Stimulated activated CD4-positive, alpha-beta T cell treated with anti-CD3 and anti-CD28 coated beads, Interleukin-12 subunit alpha, Interleukin-12 subunit beta, amount 100 ng/mL, for 24 hours (primary cell): ENCODE measurements around the gene NXNL2.

Source experiments
- DNase-seq, 2 experiments: peaks; one replicate each; pipeline ENCODE4 v3.0.0-alpha.2; 2020; ENCODE audit warnings: low read depth in 2 of 2

NXNL2 gene

GRCh38 chr9:88531920-88532698, 2.9 kb upstream of the NXNL2 start:
- DNase-seq: no peak

DNA sequence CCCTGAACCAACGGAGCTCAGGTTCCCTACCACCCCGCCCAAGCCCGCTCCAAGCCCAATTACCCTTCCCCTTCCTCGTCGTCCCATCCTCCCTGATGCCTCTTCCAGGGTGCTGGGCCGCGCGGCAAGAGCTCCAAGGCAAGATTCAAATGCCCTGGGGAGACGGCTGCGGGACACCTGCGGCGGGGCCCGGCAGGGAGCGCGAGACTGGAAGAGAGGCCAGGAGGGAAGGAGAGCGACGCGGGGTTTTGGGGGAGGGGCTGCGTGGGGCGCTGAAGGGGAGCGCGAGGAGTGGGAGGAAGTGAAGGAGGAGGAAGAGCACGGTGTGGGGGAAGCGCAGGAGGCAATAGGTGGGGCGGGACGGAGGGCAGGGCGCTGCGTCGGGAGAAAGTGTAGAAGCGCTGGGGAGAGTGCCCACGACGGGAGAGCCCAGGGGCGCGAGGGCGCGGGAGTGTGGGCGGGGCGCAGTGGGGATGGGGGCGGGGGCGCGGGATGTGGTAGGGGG, 975 bp upstream of the NXNL2 start:
- DNase-seq: no peak

DNA sequence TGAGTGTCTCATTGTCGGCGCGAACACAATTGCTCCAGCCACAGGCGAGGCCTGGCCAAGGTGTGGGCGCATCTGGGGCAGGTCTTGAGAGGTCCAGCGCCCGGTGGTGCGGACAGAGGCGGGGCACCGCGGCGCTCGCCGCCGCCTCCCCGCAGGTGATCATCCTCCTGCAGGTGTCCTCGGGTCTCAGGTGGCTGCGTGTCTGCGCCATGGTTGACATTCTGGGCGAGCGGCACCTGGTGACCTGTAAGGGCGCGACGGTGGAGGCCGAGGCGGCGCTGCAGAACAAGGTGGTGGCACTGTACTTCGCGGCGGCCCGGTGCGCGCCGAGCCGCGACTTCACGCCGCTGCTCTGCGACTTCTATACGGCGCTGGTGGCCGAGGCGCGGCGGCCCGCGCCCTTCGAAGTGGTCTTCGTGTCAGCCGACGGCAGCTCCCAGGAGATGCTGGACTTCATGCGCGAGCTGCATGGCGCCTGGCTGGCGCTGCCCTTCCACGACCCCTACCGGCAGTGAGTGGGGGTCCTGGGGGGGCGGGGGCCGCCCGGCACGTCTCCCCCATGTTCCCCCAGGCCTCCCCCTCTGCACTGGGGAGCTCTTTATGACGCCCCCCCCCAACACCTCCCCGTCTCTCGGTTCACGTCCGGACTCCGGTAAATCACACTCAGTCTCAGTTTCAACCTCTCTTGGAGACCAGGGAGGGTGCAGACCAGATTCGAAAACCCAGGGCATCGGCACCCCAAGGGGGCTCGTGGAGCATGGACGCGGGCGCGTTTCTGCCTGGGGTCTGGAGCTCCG, 446 bp downstream of the NXNL2 start:
- no peak for DNase-seq

- no peak for DNase-seq
Measured at GRCh38 chr9:88536023-88536324, 996 bp downstream of the NXNL2 start.

- no peak for DNase-seq
Measured at GRCh38 chr9:88536951-88537760, 2.2 kb downstream of the NXNL2 start.

DNA sequence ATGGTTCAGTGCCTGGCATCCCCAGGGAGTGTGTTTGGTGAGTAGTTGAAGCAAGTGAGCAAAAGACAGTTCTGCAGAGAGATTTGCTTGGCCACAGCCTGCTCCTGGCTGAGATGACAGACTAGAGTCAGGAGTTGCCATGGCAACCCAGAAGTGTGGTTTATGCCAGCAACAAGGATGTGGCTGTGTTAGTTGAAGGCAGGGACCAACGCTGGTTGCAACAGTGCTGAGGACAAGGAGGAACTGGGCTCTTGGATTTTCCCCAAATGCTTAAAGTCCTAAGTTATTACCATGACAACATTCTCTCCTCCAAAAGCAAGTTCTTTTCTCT, 2.7 kb downstream of the NXNL2 start:
- no peak for DNase-seq

GRCh38 chr9:88538311-88539085, 3.5 kb downstream of the NXNL2 start:
- no peak for DNase-seq

DNA sequence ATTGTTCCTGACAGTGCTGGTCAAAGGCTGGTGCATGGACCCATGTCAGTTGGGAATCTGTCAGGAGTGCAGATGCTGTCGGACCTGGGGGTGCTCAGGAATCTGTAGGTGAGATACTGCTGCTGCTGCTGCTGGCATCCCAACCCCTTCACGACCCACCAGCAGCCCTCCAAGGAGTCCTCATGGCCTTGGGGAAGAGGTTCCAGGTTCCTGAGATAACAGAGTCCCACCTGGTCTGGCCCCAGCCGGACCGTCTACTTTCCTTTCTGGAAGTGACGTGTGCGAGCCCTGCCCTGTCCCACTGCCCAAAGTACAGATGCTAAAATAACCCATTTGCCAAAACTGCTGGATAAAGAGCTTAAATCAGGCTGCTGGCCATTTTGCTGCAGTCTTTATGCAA, 4.3 kb downstream of the NXNL2 start:
- DNase-seq: no peak

- DNase-seq: no peak
Measured at GRCh38 chr9:88540251-88540763, 5.3 kb downstream of the NXNL2 start.

- DNase-seq: no peak
Measured at GRCh38 chr9:88544245-88544644, 9.3 kb downstream of the NXNL2 start.

- DNase-seq: no peak
Measured at GRCh38 chr9:88551546-88552137, 16.7 kb downstream of the NXNL2 start.

GRCh38 chr9:88553350-88553749, 18.4 kb downstream of the NXNL2 start:
- no peak for DNase-seq

DNA sequence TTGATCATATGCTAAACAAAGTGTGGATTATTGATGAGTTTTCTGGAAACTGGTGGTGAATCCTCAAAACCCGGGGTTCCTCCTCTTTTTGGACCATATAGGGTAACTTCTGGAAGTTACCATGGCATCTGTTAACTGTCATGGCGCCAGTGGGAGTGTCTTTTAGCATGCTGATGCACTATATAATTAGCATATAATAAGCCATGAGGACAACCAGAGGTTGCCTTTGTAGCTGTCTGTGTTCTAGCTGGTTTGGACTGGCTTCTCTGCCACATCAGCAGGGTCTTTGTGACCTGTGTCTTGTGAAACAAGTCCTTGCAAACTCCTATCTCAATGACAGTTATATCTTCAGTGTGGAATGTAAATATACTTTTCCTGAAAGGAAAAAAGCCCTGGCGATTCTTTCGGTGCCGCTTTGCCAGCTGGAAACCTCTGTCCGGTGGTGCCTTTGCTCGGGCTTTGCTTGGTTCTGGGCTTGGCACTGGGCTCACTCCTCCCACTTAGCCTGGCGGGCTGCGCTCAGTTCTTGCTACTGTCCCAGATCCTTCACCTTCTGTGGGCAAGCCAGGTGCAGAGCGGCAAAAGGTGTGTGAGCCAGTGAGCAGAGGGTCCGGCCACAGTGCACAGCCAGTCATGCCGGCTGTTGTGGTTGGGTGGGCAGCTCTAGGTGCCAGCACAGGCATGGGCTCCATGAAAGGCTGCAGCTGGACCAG, 20.4 kb downstream of the NXNL2 start:
- no peak for DNase-seq

GRCh38 chr9:88559661-88560060, 24.7 kb downstream of the NXNL2 start:
- DNase-seq: no peak

- no peak for DNase-seq
Measured at GRCh38 chr9:88567870-88568269, 32.9 kb downstream of the NXNL2 start.

- DNase-seq: no peak
Measured at GRCh38 chr9:88571419-88571818, 36.4 kb downstream of the NXNL2 start.

DNA sequence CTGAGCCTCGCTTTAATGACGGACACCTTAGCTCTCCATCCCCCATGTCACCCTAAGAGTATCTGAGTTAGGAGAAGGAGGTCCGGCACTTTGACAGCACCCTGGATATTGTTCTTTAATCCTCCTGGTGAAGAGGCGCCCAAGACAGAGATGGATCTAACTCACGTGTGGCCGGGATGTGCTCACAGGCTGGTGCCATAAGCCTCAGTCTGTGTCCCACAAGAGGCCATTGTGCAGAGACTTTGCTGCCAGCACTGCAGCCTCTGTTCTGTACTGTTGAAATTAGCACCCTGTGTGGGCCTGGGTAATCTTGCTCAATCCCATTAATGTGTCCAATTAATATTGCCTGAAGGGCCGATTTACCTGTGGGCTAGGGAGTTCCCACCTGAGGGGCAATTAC, 37.7 kb downstream of the NXNL2 start:
- DNase-seq: no peak

GRCh38 chr9:88574953-88575352, 40.0 kb downstream of the NXNL2 start:
- no peak for DNase-seq

DNA sequence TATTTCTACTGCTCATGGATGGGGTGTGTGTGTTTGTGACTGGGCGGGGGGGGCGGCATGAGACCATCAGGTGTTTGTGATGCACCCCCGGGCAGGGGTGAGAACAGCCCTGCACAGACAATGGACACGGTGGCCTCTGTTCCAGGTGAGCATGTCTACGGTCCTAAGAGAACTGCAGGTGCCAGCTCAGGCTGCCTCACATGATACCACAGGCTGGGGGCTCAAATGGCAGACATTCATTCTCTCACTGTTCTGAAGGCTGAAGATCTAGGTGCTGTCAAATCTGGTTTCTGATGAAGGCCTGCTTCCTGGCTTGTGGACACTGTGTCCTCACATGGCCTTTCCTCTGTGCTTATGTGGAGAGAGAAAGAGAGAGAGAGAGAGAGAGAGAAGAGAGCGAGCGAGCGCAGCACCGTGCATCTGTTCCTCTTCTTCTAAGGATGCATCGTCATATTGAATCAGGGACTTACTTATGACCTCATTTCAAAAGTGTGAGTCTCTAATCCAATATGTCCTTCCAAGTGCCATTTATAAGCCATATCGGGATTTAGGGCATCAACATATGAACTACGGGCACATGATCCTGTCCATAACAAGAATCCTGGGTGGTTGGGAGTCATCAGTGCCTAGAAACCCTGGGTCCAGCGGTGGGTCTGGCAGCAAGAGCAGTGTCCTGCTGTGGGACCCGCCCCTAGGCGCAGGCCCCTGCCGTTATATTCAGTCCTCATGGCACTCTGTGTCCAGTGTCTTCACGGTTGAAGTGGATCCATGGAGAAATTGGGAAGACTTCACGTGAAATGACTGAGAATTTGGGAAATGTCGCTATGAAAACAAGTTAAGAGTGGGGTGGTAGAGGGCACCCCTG, 42.5 kb downstream of the NXNL2 start:
- no peak for DNase-seq
